ENCODE results near the gene NFKBIB. TPM values are rescaled to one million over a fixed set of nuclear protein-coding genes. Genes with fewer than 3 reads are reported as not detected.

The NFKBIB gene
- total and polyA plus RNA-seq, 2 of the 8 experiments (the other 6 are each of a cell fraction or from before 2014, with no cell fraction given): 37.3 to 44.1 TPM

GRCh38 chr19:38953677-38954076 lies 53.9 kb downstream of the NFKBIB start (continued):
- TF ChIP-seq CHD7 (IDR thresholded peaks at IDR 0.05; ENCODE audit: insufficient replicate concordance, low read length): no peak
- TF ChIP-seq CBX5 (IDR thresholded peaks at IDR 0.05; ENCODE audit: low read depth, low read length): no peak
- TF ChIP-seq, protein P1, sequence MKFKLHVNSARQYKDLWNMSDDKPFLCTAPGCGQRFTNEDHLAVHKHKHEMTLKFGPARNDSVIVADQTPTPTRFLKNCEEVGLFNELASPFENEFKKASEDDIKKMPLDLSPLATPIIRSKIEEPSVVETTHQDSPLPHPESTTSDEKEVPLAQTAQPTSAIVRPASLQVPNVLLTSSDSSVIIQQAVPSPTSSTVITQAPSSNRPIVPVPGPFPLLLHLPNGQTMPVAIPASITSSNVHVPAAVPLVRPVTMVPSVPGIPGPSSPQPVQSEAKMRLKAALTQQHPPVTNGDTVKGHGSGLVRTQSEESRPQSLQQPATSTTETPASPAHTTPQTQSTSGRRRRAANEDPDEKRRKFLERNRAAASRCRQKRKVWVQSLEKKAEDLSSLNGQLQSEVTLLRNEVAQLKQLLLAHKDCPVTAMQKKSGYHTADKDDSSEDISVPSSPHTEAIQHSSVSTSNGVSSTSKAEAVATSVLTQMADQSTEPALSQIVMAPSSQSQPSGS (IDR thresholded peaks at IDR 0.05; ENCODE audit: low read length): no peak

Data from H1 (cell line).